ENCODE results near the gene DCANP1. TPM values are rescaled to one million over a fixed set of nuclear protein-coding genes. Genes with fewer than 3 reads are reported as not detected.

DCANP1 gene
- total RNA-seq, 1 experiment from 2014 or later: not detected

DNA sequence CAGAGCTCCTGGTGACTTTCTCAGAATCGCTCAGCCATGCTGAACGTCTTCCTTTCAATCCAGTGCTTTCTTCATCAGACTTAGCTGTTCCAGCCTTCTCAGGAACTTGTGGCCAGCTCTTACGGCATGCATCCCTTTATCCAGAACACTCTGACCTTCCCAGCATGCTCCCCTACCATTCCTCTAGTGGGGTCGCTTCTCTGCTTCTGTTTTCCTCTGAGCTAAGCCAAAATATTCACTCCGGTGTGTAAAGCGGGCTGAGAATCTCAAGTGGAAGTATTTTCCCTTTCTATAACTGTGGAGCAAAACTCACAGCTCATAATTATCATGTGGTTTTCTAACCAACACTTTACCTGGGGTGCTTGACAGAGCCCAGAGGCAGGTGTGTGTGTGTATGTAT is 6.2 kb downstream of the DCANP1 start (continued):
- TF ChIP-seq, protein P1, sequence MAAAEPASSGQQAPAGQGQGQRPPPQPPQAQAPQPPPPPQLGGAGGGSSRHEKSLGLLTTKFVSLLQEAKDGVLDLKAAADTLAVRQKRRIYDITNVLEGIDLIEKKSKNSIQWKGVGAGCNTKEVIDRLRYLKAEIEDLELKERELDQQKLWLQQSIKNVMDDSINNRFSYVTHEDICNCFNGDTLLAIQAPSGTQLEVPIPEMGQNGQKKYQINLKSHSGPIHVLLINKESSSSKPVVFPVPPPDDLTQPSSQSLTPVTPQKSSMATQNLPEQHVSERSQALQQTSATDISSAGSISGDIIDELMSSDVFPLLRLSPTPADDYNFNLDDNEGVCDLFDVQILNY (CRISPR knock-in tag; IDR thresholded peaks at IDR 0.05): no peak

DNA sequence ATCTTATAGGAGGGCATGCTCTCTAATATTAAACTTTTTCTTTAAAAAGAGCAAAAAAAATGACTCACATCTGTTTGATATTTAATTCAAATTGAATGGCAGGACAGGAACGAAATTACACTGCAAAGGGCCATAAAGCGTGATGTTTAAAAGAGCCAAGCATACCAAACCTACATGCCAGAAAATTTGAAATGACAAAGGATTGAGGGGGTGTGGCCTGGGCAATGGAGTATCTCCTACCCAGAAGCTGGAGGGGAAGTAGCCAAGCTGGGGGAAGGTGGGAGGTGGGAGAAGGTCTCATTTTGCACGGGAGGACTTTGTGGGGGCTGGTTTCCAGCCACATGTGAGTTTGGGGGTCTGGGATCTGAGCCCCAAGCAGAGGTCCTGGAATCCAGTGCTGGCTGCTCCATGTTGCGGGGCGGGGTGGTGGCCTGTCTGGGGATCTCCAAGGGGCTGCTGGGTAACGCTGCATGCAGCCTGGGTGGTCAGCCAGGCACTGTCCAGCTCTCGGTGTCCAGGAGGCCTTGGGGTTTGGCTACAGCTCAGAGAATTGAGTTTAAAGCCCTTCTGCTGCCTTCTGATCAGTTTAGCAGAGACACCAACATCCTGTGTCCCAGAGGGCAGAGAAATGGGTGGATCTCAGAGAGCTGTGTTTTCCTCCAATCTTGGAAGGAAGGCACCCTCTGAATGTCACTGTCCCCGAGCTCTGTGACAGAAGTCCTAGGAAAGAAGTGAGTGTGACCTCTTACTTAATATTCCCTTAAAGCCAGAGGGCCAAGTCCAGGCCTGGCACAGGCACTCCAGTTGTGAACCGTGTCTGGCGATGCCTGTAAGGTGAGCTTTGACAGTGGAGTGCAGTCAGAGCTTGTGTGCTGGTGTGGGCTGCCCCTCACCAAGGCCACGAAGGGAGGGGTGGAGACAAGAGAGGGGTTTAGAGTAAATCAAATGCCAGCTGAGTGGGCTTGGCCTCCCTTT is 7.6 kb downstream of the DCANP1 start:
- ATAC-seq (no peak; the same call in 1 of the 2 replicates), DNase-seq (ENCODE audit: low spot score) (no peak)
- H3K27me3 Mint-ChIP-seq (ENCODE audit: low read depth): no peaks in the 10 kb centered on the region
- no peak overlapping the region for H3K27ac Mint-ChIP-seq
- TF ChIP-seq, protein P2, sequence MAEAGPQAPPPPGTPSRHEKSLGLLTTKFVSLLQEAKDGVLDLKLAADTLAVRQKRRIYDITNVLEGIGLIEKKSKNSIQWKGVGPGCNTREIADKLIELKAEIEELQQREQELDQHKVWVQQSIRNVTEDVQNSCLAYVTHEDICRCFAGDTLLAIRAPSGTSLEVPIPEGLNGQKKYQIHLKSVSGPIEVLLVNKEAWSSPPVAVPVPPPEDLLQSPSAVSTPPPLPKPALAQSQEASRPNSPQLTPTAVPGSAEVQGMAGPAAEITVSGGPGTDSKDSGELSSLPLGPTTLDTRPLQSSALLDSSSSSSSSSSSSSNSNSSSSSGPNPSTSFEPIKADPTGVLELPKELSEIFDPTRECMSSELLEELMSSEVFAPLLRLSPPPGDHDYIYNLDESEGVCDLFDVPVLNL (CRISPR knock-in tag; IDR thresholded peaks at IDR 0.05; ENCODE audit: borderline replicate concordance, low read depth): no peak
- TF ChIP-seq EMX1 (CRISPR knock-in tag; IDR thresholded peaks at IDR 0.05): no peak
- TF ChIP-seq, protein P3, sequence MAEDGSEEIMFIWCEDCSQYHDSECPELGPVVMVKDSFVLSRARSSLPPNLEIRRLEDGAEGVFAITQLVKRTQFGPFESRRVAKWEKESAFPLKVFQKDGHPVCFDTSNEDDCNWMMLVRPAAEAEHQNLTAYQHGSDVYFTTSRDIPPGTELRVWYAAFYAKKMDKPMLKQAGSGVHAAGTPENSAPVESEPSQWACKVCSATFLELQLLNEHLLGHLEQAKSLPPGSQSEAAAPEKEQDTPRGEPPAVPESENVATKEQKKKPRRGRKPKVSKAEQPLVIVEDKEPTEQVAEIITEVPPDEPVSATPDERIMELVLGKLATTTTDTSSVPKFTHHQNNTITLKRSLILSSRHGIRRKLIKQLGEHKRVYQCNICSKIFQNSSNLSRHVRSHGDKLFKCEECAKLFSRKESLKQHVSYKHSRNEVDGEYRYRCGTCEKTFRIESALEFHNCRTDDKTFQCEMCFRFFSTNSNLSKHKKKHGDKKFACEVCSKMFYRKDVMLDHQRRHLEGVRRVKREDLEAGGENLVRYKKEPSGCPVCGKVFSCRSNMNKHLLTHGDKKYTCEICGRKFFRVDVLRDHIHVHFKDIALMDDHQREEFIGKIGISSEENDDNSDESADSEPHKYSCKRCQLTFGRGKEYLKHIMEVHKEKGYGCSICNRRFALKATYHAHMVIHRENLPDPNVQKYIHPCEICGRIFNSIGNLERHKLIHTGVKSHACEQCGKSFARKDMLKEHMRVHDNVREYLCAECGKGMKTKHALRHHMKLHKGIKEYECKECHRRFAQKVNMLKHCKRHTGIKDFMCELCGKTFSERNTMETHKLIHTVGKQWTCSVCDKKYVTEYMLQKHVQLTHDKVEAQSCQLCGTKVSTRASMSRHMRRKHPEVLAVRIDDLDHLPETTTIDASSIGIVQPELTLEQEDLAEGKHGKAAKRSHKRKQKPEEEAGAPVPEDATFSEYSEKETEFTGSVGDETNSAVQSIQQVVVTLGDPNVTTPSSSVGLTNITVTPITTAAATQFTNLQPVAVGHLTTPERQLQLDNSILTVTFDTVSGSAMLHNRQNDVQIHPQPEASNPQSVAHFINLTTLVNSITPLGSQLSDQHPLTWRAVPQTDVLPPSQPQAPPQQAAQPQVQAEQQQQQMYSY (CRISPR knock-in tag; IDR thresholded peaks at IDR 0.05): no peak
- TF ChIP-seq, protein P4, sequence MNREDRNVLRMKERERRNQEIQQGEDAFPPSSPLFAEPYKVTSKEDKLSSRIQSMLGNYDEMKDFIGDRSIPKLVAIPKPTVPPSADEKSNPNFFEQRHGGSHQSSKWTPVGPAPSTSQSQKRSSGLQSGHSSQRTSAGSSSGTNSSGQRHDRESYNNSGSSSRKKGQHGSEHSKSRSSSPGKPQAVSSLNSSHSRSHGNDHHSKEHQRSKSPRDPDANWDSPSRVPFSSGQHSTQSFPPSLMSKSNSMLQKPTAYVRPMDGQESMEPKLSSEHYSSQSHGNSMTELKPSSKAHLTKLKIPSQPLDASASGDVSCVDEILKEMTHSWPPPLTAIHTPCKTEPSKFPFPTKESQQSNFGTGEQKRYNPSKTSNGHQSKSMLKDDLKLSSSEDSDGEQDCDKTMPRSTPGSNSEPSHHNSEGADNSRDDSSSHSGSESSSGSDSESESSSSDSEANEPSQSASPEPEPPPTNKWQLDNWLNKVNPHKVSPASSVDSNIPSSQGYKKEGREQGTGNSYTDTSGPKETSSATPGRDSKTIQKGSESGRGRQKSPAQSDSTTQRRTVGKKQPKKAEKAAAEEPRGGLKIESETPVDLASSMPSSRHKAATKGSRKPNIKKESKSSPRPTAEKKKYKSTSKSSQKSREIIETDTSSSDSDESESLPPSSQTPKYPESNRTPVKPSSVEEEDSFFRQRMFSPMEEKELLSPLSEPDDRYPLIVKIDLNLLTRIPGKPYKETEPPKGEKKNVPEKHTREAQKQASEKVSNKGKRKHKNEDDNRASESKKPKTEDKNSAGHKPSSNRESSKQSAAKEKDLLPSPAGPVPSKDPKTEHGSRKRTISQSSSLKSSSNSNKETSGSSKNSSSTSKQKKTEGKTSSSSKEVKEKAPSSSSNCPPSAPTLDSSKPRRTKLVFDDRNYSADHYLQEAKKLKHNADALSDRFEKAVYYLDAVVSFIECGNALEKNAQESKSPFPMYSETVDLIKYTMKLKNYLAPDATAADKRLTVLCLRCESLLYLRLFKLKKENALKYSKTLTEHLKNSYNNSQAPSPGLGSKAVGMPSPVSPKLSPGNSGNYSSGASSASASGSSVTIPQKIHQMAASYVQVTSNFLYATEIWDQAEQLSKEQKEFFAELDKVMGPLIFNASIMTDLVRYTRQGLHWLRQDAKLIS (CRISPR knock-in tag; IDR thresholded peaks at IDR 0.05; ENCODE audit: borderline replicate concordance): no peak
- TF ChIP-seq TEAD4 (CRISPR knock-in tag; IDR thresholded peaks at IDR 0.05): no peak
- TF ChIP-seq, protein P5, sequence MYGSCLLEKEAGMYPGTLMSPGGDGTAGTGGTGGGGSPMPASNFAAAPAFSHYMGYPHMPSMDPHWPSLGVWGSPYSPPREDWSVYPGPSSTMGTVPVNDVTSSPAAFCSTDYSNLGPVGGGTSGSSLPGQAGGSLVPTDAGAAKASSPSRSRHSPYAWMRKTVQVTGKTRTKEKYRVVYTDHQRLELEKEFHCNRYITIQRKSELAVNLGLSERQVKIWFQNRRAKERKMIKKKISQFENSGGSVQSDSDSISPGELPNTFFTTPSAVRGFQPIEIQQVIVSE (CRISPR knock-in tag; IDR thresholded peaks at IDR 0.05; ENCODE audit: borderline replicate concordance): no peak
- no peak for TF ChIP-seq GABPB1 (CRISPR knock-in tag; IDR thresholded peaks at IDR 0.05)
- TF ChIP-seq, protein P6, sequence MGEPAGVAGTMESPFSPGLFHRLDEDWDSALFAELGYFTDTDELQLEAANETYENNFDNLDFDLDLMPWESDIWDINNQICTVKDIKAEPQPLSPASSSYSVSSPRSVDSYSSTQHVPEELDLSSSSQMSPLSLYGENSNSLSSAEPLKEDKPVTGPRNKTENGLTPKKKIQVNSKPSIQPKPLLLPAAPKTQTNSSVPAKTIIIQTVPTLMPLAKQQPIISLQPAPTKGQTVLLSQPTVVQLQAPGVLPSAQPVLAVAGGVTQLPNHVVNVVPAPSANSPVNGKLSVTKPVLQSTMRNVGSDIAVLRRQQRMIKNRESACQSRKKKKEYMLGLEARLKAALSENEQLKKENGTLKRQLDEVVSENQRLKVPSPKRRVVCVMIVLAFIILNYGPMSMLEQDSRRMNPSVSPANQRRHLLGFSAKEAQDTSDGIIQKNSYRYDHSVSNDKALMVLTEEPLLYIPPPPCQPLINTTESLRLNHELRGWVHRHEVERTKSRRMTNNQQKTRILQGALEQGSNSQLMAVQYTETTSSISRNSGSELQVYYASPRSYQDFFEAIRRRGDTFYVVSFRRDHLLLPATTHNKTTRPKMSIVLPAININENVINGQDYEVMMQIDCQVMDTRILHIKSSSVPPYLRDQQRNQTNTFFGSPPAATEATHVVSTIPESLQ (CRISPR knock-in tag; IDR thresholded peaks at IDR 0.05): no peak
- peaks cover 4% of the 10 kb centered on the region; the same call in 1 of the 2 replicates for H3K4me1 Mint-ChIP-seq
- H3K4me3 Mint-ChIP-seq: no peak overlapping the region
- H3K36me3 Mint-ChIP-seq: no peaks in the 10 kb centered on the region
- no peaks in the 10 kb centered on the region for H3K9me3 Mint-ChIP-seq
- ChIA-PET POLR2A (interaction anchor here (0.8 to 1.6 kb wide), 2 partner anchors 18 to 68 kb away, joined by 3 read pairs; no protein-coding TSS in a partner anchor), CTCF (interaction anchor here (0.9 to 4.8 kb wide), 6 partner anchors 11 to 115 kb away, joined by 3 to 32 read pairs (median 6); no protein-coding TSS in a partner anchor)

All from WTC11 (cell line).